ENCODE results near the gene FNDC8. TPM values are rescaled to one million over a fixed set of nuclear protein-coding genes. Genes with fewer than 3 reads are reported as not detected.

Gene FNDC8
- total RNA-seq, 4 donors from 2014 or later: not detected

DNA sequence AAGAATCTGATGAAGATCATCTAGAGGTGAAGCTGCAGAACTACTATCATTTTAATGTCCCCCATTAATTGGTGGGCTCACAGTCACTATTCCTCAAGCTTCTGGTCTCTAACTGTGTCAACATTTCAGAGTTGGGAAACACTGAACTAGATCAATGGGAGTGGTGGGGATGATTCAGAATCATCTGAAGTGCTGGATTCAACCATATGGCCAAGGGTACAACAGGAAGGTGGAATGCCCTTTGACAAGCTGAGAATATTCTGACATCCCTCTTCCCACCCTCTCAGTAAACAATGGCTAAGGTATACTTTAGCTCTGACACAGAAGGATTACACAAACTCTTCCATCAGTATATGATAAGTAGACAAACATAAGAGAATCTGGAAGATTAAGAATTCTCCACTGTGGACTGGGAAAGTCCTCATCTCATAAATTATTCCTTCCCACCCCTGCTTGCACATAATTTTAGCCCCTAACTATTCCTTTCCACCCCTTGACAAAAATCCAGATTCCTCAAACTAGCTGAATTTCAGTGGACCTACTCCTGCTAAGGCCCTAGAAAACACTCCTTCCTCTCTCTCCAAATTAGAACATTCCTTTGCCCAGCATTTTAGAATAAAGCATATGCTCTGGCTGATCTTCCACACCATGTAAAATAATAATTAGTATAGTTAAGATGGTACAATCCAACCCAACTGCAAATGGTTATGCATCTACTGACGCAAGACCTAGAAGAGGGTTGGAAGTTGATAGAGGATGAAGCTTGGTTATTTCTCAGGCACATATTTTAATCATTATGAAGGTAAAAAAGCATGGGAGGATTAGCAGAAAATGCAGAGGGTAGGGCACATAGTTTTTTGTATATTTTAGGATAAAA lies 41.6 kb upstream of the FNDC8 start:
- 100% methylated on average over 1 of the region's 1 CpG for WGBS, 2 donors
- no peak overlapping the region for H3K4me3 ChIP-seq (ENCODE audit: low read depth, poor library complexity, severe bottlenecking)
- DNase-seq (ENCODE audit: low spot score in 2 of 2): no peak
- TF ChIP-seq, protein P1, sequence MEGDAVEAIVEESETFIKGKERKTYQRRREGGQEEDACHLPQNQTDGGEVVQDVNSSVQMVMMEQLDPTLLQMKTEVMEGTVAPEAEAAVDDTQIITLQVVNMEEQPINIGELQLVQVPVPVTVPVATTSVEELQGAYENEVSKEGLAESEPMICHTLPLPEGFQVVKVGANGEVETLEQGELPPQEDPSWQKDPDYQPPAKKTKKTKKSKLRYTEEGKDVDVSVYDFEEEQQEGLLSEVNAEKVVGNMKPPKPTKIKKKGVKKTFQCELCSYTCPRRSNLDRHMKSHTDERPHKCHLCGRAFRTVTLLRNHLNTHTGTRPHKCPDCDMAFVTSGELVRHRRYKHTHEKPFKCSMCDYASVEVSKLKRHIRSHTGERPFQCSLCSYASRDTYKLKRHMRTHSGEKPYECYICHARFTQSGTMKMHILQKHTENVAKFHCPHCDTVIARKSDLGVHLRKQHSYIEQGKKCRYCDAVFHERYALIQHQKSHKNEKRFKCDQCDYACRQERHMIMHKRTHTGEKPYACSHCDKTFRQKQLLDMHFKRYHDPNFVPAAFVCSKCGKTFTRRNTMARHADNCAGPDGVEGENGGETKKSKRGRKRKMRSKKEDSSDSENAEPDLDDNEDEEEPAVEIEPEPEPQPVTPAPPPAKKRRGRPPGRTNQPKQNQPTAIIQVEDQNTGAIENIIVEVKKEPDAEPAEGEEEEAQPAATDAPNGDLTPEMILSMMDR (IDR thresholded peaks at IDR 0.05): no peak
- no peak for TF ChIP-seq POLR2A (IDR thresholded peaks at IDR 0.05)
- intact Hi-C loops (cut with DNase I; ENCODE audit: low total_unique reads): no loop called here

DNA sequence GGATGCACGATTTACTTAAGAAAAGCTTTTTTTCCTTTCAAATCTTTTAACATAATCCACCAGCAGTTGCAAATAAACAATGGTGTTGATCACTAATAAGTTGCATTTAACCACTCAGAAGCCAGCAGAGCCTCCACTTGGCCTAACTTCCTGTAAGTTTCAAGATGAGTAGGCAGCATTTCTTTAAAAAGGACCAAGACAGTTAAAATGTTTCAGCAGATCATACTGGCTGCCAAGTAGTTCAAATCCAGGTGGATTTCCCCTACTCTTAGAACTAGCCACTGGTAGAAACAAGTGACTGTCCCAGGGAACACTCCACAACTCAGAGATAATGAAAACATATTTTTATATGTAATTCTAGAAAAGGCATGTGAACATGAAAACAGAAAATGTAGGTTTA lies 40.9 kb upstream of the FNDC8 start:
- no peak overlapping the region for H3K4me3 ChIP-seq (ENCODE audit: low read depth, poor library complexity, severe bottlenecking)
- no peak for DNase-seq (ENCODE audit: low spot score in 2 of 2)
- intact Hi-C loops (cut with DNase I; ENCODE audit: low total_unique reads): no loop called here
- TF ChIP-seq, protein P1 (IDR thresholded peaks at IDR 0.05): no peak
- no peak for TF ChIP-seq POLR2A (IDR thresholded peaks at IDR 0.05)
- 60 to 84% methylated on average over 1 of the region's 1 CpG for WGBS, 2 donors

DNA sequence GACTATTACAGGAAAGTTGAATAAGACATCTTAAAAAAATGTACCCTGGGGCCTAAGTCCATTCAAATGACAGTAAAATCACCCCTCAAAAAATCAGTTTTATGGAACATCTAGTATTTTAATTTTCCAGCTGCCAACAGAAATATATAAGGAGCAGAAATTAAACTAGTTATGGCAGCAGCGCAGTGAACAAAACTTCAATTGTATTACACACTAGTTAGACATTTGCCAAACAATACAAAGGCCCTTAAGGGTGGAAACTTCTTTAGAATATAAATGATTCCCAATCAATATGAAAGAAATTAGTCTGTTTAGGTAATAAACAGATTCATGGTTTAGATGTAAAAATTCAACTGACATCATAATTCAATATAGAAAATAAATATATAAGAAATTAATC lies 39.8 kb upstream of the FNDC8 start:
- DNase-seq (ENCODE audit: low spot score in 2 of 2): no peak
- no peak overlapping the region for H3K4me3 ChIP-seq (ENCODE audit: low read depth, poor library complexity, severe bottlenecking)
- intact Hi-C loops (cut with DNase I; ENCODE audit: low total_unique reads): no loop called here
- TF ChIP-seq POLR2A (IDR thresholded peaks at IDR 0.05): no peak
- TF ChIP-seq, protein P1 (IDR thresholded peaks at IDR 0.05): no peak
- WGBS, 2 donors: 86 to 91% methylated on average over 1 of the region's 1 CpG

DNA sequence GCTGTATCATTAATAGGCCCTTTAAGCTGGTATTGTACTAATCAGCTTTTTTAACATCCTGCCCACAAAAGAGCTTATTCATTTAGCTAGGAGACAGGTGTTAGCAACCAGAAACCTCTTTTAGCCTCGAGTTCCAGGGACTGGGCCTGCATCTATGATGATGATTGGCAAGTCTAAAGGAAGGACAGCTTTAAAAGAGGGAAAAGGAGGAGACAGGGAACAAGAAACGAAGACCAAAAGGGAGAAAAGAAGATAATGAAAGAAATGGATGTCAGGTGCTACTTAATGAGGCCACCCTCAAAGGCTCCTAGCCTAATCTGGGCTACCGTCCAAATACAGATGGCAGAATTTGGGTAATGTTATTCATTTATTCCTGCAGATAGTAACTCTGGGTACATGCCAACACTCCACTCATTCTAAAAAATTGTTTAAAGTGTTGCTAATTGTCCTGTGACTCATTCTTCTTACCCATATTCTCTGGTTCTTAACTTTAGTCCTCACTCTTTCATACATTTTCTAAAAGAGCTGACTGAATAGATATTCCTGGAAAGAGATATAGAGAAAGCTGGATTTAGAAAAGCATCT lies 39.2 kb upstream of the FNDC8 start:
- TF ChIP-seq, protein P1 (IDR thresholded peaks at IDR 0.05): no peak
- TF ChIP-seq POLR2A (IDR thresholded peaks at IDR 0.05): no peak
- intact Hi-C loops (cut with DNase I; ENCODE audit: low total_unique reads): no loop called here
- no peak overlapping the region for H3K4me3 ChIP-seq (ENCODE audit: low read depth, poor library complexity, severe bottlenecking)
- WGBS, 2 donors: 32 to 42% methylated on average over 3 of the region's 3 CpGs
- DNase-seq (ENCODE audit: low spot score in 2 of 2): no peak

DNA sequence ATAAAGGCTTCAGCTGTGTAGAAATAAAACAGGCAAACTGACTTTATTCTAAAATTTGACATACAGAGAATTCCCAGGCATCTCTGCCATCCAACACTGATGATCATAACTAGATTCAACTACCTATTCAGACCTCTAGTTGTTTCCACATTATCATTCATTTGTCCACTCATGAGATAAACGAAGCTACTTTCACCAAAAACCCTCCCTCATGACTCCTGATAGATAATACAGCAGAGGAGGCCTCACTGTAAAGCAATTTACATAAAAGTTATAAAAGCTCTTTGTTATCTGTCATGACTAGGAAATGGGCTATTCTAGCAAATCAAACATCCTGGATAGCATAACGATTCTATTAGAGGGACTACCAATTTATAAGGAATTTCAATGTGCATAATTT lies 38.3 kb upstream of the FNDC8 start:
- no peak for TF ChIP-seq POLR2A (IDR thresholded peaks at IDR 0.05)
- TF ChIP-seq, protein P1 (IDR thresholded peaks at IDR 0.05): no peak
- 78 to 83% methylated on average over 2 of the region's 2 CpGs for WGBS, 2 donors
- DNase-seq (ENCODE audit: low spot score in 2 of 2): no peak
- intact Hi-C loops (cut with DNase I; ENCODE audit: low total_unique reads): no loop called here
- H3K4me3 ChIP-seq (ENCODE audit: low read depth, poor library complexity, severe bottlenecking): no peak overlapping the region
